Calu3 (cell line): ENCODE measurements around the gene SOX9. TPM values are rescaled to one million over a fixed set of nuclear protein-coding genes. Genes with fewer than 3 reads are reported as not detected.

Experiments used
- BruUV-seq: library from RNA; stranded (reverse); fragments of 400-500 nt; replicated peaks from 2 replicates; lab custom pipeline; 2021; lab: Mats Ljungman, UMichigan
- CTCF ChIA-PET: fragments of 300-600 bp; sonication (Branson Sonifier 250); formaldehyde crosslinking; loops from one replicate; lab custom pipeline; 2022; ENCODE audit warnings: antibody characterized with exemption; lab: Charles Lee
- DNase-seq: peaks from one replicate; pipeline ENCODE4 v3.0.0; 2022
- H3K27ac Mint-ChIP-seq: one replicate; pipeline ENCODE4 v1.8.0; 2022; ENCODE audit warnings: mixed read lengths; ENCODE audit not compliant: unreplicated experiment
- H3K27me3 Mint-ChIP-seq: one replicate; pipeline ENCODE4 v1.8.0; 2022; ENCODE audit warnings: mixed read lengths; ENCODE audit not compliant: unreplicated experiment
- H3K36me3 Mint-ChIP-seq: one replicate; pipeline ENCODE4 v1.8.0; 2022; ENCODE audit warnings: mild to moderate bottlenecking, moderate library complexity, mixed read lengths; ENCODE audit not compliant: insufficient read depth, unreplicated experiment
- H3K4me1 Mint-ChIP-seq: one replicate; pipeline ENCODE4 v1.8.0; 2022; ENCODE audit warnings: mild to moderate bottlenecking, low read depth, mixed read lengths; ENCODE audit not compliant: unreplicated experiment
- H3K4me3 Mint-ChIP-seq: one replicate; pipeline ENCODE4 v1.8.0; 2022; ENCODE audit warnings: mild to moderate bottlenecking, low read depth, moderate library complexity, mixed read lengths; ENCODE audit not compliant: unreplicated experiment
- H3K9me3 Mint-ChIP-seq: one replicate; pipeline ENCODE4 v1.8.0; 2022; ENCODE audit warnings: low read depth, mixed read lengths; ENCODE audit not compliant: unreplicated experiment
- CTCF ChIP-seq: fragments of 200-600 bp; IDR thresholded peaks from one replicate; pipeline ENCODE4 v1.8.0; 2022; ENCODE audit warnings: antibody characterized with exemption; ENCODE audit not compliant: unreplicated experiment
- intact Hi-C: fragments of 100-400 bp; cut with micrococcal nuclease; formaldehyde crosslinking; loops from one replicate; pipeline ENCODE4 v1.10.0; 2022; ENCODE audit not compliant: unreplicated experiment
- total RNA-seq: library from RNA; stranded (reverse); gene quantifications from 2 replicates; pipeline ENCODE4 v1.2.3, GENCODE V29; 2022

Gene SOX9
- total RNA-seq, 1 experiment from 2014 or later = 210 TPM

- Mint-ChIP-seq H3K4me1 (no peaks in the 10 kb centered on the region), H3K27ac (no peak overlapping the region), H3K27me3 (peaks cover 34% of the 10 kb centered on the region), H3K4me3 (no peak overlapping the region), H3K9me3 (peaks cover 8% of the 10 kb centered on the region), H3K36me3 (no peaks in the 10 kb centered on the region)
- TF ChIP-seq CTCF = no peak
- intact Hi-C loops = no loop called here
- no peak for DNase-seq
- CTCF ChIA-PET = interaction anchor here (0.5 kb wide), 1 partner anchor 26 kb away, joined by 4 read pairs; no protein-coding TSS in a partner anchor
- BruUV-seq = no TSS peak
Measured at GRCh38 chr17:72145562-72145961, 24.7 kb downstream of the SOX9 start.

DNA sequence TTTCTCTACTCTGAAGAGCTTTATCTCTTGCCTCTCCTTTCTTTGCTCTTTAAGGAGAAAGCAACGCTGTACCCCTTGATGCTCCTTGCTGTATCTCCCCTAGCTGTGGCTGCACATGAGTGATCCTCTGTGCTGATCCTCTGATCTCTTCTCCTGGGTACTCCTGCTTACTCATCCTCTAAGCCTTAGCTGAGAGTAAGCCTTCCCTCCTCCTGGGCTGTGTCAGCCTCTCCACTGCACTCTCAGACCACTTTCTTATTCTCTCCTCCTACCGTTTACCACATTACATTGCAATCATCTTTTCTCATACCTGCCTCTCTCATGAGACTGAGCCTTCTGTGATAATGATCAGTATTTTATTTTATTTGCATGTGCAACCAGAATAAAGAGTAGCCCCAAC, 25.1 kb downstream of the SOX9 start:
- Mint-ChIP-seq H3K36me3 (no peaks in the 10 kb centered on the region), H3K4me3 (no peak overlapping the region), H3K4me1 (peaks cover 3% of the 10 kb centered on the region), H3K9me3 (peaks cover 8% of the 10 kb centered on the region), H3K27me3 (peaks cover 34% of the 10 kb centered on the region), H3K27ac (no peak overlapping the region)
- TF ChIP-seq CTCF = no peak
- intact Hi-C loops = no loop called here
- CTCF ChIA-PET = no interaction called here
- no peak for DNase-seq
- BruUV-seq = no TSS peak

DNA sequence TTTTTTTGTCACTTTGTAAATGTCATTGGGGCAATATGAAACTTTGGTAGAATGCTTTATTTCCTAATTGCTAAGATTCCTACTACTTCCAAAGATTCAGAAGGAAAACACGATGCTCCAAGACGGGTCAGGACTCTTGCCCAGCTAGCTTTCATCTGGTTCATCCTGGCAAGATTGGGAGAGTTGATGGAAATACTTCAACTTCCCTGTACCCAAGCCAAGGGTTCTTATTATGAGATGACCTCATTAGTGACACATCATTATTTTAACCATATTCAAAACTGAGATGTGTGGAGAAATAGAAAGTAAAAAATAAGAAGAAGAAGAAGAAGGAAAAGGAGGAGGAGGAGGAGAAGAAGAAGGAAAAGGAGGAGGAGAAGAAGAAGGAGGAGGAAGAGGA, 25.6 kb downstream of the SOX9 start:
- H3K27ac Mint-ChIP-seq = no peak overlapping the region
- TF ChIP-seq CTCF = no peak
- peaks cover 34% of the 10 kb centered on the region for H3K27me3 Mint-ChIP-seq
- H3K4me3 Mint-ChIP-seq = no peak overlapping the region
- no peak for DNase-seq
- H3K4me1 Mint-ChIP-seq = peaks cover 7% of the 10 kb centered on the region
- CTCF ChIA-PET = no interaction called here
- intact Hi-C loops = no loop called here
- no TSS peak for BruUV-seq
- peaks cover 8% of the 10 kb centered on the region for H3K9me3 Mint-ChIP-seq
- H3K36me3 Mint-ChIP-seq = no peaks in the 10 kb centered on the region

GRCh38 chr17:72150632-72151460, 30.0 kb downstream of the SOX9 start:
- no peak overlapping the region for H3K4me3 Mint-ChIP-seq
- H3K27ac Mint-ChIP-seq = peak overlapping the region; percentile 82
- no peak for TF ChIP-seq CTCF
- intact Hi-C loops = loop anchor here (5.0 kb wide), 1 partner anchor 186 kb away; no protein-coding TSS in a partner anchor
- no TSS peak for BruUV-seq
- H3K9me3 Mint-ChIP-seq = peaks cover 6% of the 10 kb centered on the region
- H3K27me3 Mint-ChIP-seq = peaks cover 31% of the 10 kb centered on the region
- CTCF ChIA-PET = no interaction called here
- H3K36me3 Mint-ChIP-seq = peaks cover 8% of the 10 kb centered on the region
- no peak for DNase-seq
- H3K4me1 Mint-ChIP-seq = peaks cover 32% of the 10 kb centered on the region
